ENCODE results near the gene TMEM45B. TPM values are rescaled to one million over a fixed set of nuclear protein-coding genes. Genes with fewer than 3 reads are reported as not detected.
"Not testable (repeated sequence)": the region's sequence is repeated elsewhere in the genome, so short reads cannot be mapped to it uniquely, and the experiment has no call there.

The TMEM45B gene
- total RNA-seq, 3 donors from 2014 or later (not counting 1 experiment from before 2014, with no cell fraction given) = 0.40 TPM; not detected in 2

GRCh38 chr11:129819237-129819636 is 3.6 kb downstream of the TMEM45B start:
- Mint-ChIP-seq H3K4me1 (peaks cover 7 to 11% of the 10 kb centered on the region in 2 donors), H3K27ac (no peak overlapping the region), H3K9me3 (no peaks in the 10 kb centered on the region), H3K27me3 (ENCODE audit: low read depth in 2 of 2) (peaks cover 22 to 45% of the 10 kb centered on the region in 2 donors), H3K36me3 (peaks cover 8% of the 10 kb centered on the region), H3K4me3 (no peak overlapping the region)
- peaks cover 4% of the 10 kb centered on the region for H3K9me3 ChIP-seq (ENCODE audit: control insufficient read depth, insufficient read depth, low read length)
- no peak for DNase-seq
- no peak for TF ChIP-seq CTCF (IDR thresholded peaks at IDR 0.05)
- peaks cover 15% of the 10 kb centered on the region for H3K27me3 ChIP-seq (ENCODE audit: control insufficient read depth, insufficient read depth, low read length)
- ATAC-seq = no peak
- no peak overlapping the region for H3K4me3 ChIP-seq (ENCODE audit: low read length)
- no peaks in the 10 kb centered on the region for H3K36me3 ChIP-seq (ENCODE audit: control insufficient read depth, insufficient read depth, low read length)
- H3K4me1 ChIP-seq (ENCODE audit: control insufficient read depth, insufficient read depth, low read length) = peaks cover 21% of the 10 kb centered on the region
- no peak overlapping the region for H3K27ac ChIP-seq (ENCODE audit: low read length)
- 76% methylated on average over 7 of the region's 9 CpGs for WGBS (ENCODE audit: insufficient coverage)
- intact Hi-C loops (cut with micrococcal nuclease) = no loop called here

- Histone ChIP-seq H3K27me3 (ENCODE audit: control insufficient read depth, insufficient read depth, low read length) (peaks cover 15% of the 10 kb centered on the region), H3K4me1 (ENCODE audit: control insufficient read depth, insufficient read depth, low read length) (peaks cover 11% of the 10 kb centered on the region)
- H3K36me3 Mint-ChIP-seq; H3K36me3 ChIP-seq (ENCODE audit: control insufficient read depth, insufficient read depth, low read length); DNase-seq; H3K9me3 Mint-ChIP-seq; H3K4me1 Mint-ChIP-seq; H3K27ac Mint-ChIP-seq; H3K27ac ChIP-seq (ENCODE audit: low read length); intact Hi-C loops (cut with micrococcal nuclease); H3K4me3 Mint-ChIP-seq; H3K9me3 ChIP-seq (ENCODE audit: control insufficient read depth, insufficient read depth, low read length); H3K4me3 ChIP-seq (ENCODE audit: low read length); ATAC-seq: not testable (repeated sequence)
- 97% methylated on average over 5 of the region's 6 CpGs for WGBS (ENCODE audit: insufficient coverage)
- peaks cover 22 to 45% of the 10 kb centered on the region in 2 donors for H3K27me3 Mint-ChIP-seq (ENCODE audit: low read depth in 2 of 2)
Measured at GRCh38 chr11:129820228-129820627, 4.6 kb downstream of the TMEM45B start.

- H3K36me3 ChIP-seq (ENCODE audit: control insufficient read depth, insufficient read depth, low read length); H3K4me1 ChIP-seq (ENCODE audit: control insufficient read depth, insufficient read depth, low read length); H3K9me3 ChIP-seq (ENCODE audit: control insufficient read depth, insufficient read depth, low read length); H3K27ac ChIP-seq (ENCODE audit: low read length); H3K27me3 ChIP-seq (ENCODE audit: control insufficient read depth, insufficient read depth, low read length); H3K4me3 Mint-ChIP-seq; intact Hi-C loops (cut with micrococcal nuclease); DNase-seq; H3K27ac Mint-ChIP-seq; H3K4me1 Mint-ChIP-seq; H3K36me3 Mint-ChIP-seq; ATAC-seq; H3K4me3 ChIP-seq (ENCODE audit: low read length); H3K9me3 Mint-ChIP-seq: not testable (repeated sequence)
- peaks cover 9 to 29% of the 10 kb centered on the region in 2 donors for H3K27me3 Mint-ChIP-seq (ENCODE audit: low read depth in 2 of 2)
- WGBS (ENCODE audit: insufficient coverage) = 89% methylated on average over 4 of the region's 4 CpGs
Measured at GRCh38 chr11:129823281-129823680, 7.6 kb downstream of the TMEM45B start.

- WGBS (ENCODE audit: insufficient coverage) = 93% methylated on average over 3 of the region's 3 CpGs
- H3K27me3 ChIP-seq (ENCODE audit: control insufficient read depth, insufficient read depth, low read length); H3K4me3 ChIP-seq (ENCODE audit: low read length); H3K9me3 ChIP-seq (ENCODE audit: control insufficient read depth, insufficient read depth, low read length); H3K27ac ChIP-seq (ENCODE audit: low read length); ATAC-seq; H3K4me1 ChIP-seq (ENCODE audit: control insufficient read depth, insufficient read depth, low read length); H3K4me1 Mint-ChIP-seq; H3K27ac Mint-ChIP-seq; intact Hi-C loops (cut with micrococcal nuclease); H3K36me3 ChIP-seq (ENCODE audit: control insufficient read depth, insufficient read depth, low read length); H3K36me3 Mint-ChIP-seq; H3K9me3 Mint-ChIP-seq; H3K4me3 Mint-ChIP-seq; DNase-seq: not testable (repeated sequence)
- peaks cover 7 to 23% of the 10 kb centered on the region in 2 donors for H3K27me3 Mint-ChIP-seq (ENCODE audit: low read depth in 2 of 2)
Measured at GRCh38 chr11:129823799-129824198, 8.2 kb downstream of the TMEM45B start.

- H3K36me3 ChIP-seq (ENCODE audit: control insufficient read depth, insufficient read depth, low read length) = no peaks in the 10 kb centered on the region
- peaks cover 2% of the 10 kb centered on the region for H3K27me3 ChIP-seq (ENCODE audit: control insufficient read depth, insufficient read depth, low read length)
- no peaks in the 10 kb centered on the region for H3K4me1 ChIP-seq (ENCODE audit: control insufficient read depth, insufficient read depth, low read length)
- H3K4me3 ChIP-seq (ENCODE audit: low read length) = no peak overlapping the region
- no peak overlapping the region for H3K27ac ChIP-seq (ENCODE audit: low read length)
- Mint-ChIP-seq H3K9me3 (no peaks in the 10 kb centered on the region), H3K36me3 (no peaks in the 10 kb centered on the region), H3K27me3 (ENCODE audit: low read depth in 2 of 2) (peaks cover 11 to 26% of the 10 kb centered on the region in 2 donors), H3K4me3 (no peak overlapping the region), H3K4me1 (no peaks in the 10 kb centered on the region), H3K27ac (no peak overlapping the region)
- H3K9me3 ChIP-seq (ENCODE audit: control insufficient read depth, insufficient read depth, low read length) = no peaks in the 10 kb centered on the region
- no peak for TF ChIP-seq CTCF (IDR thresholded peaks at IDR 0.05)
- intact Hi-C loops (cut with micrococcal nuclease) = no loop called here
- DNase-seq (peak in 1 of 2 donors; percentile 14), ATAC-seq (peak in 1 of 3 donors; percentile 63)
- 86% methylated on average over 2 of the region's 4 CpGs for WGBS (ENCODE audit: insufficient coverage)
Measured at GRCh38 chr11:129825380-129825779, 9.7 kb downstream of the TMEM45B start.
